ENCODE measurements around the gene TRIM52. TPM values are rescaled to one million over a fixed set of nuclear protein-coding genes. Genes with fewer than 3 reads are reported as not detected.

TRIM52 gene
- polyA plus RNA-seq, 1 experiment: 8.7 TPM

GRCh38 chr5:181236954-181237641 is 23.8 kb downstream of the TRIM52 start:
- H3K27ac ChIP-seq (ENCODE audit: low read depth, low read length): no peak overlapping the region
- H3K9me3 ChIP-seq (ENCODE audit: control insufficient read depth, insufficient read depth, low read length): no peaks in the 10 kb centered on the region
- TF ChIP-seq CTCF (IDR thresholded peaks at IDR 0.05; ENCODE audit: low read depth, low read length): no peak
- ChIA-PET POLR2A (no interaction called here), CTCF (interaction anchor here (0.6 kb wide), 1 partner anchor 1665 kb away, joined by 3 read pairs; no protein-coding TSS in a partner anchor)
- no peak overlapping the region for H3K4me3 ChIP-seq (ENCODE audit: low read depth, low read length)
- H3K27me3 ChIP-seq (ENCODE audit: control insufficient read depth, insufficient read depth, low read length): no peaks in the 10 kb centered on the region
- DNase-seq (ENCODE audit: low read depth, low spot score): no peak

GRCh38 chr5:181236471-181236870 is 24.5 kb downstream of the TRIM52 start:
- TF ChIP-seq CTCF (IDR thresholded peaks at IDR 0.05; ENCODE audit: low read depth, low read length): no peak
- H3K9me3 ChIP-seq (ENCODE audit: control insufficient read depth, insufficient read depth, low read length): no peaks in the 10 kb centered on the region
- no peak overlapping the region for H3K4me3 ChIP-seq (ENCODE audit: low read depth, low read length)
- DNase-seq (ENCODE audit: low read depth, low spot score): no peak
- no peaks in the 10 kb centered on the region for H3K27me3 ChIP-seq (ENCODE audit: control insufficient read depth, insufficient read depth, low read length)
- POLR2A ChIA-PET: no interaction called here
- no peak overlapping the region for H3K27ac ChIP-seq (ENCODE audit: low read depth, low read length)
- CTCF ChIA-PET: interaction anchor here (0.6 kb wide), 1 partner anchor 1664 kb away, joined by 3 read pairs; no protein-coding TSS in a partner anchor

- CTCF ChIA-PET: no interaction called here
- Histone ChIP-seq H3K27ac (ENCODE audit: low read depth, low read length) (peak overlapping the region; percentile 39), H3K4me3 (ENCODE audit: low read depth, low read length) (no peak overlapping the region), H3K27me3 (ENCODE audit: control insufficient read depth, insufficient read depth, low read length) (no peaks in the 10 kb centered on the region), H3K9me3 (ENCODE audit: control insufficient read depth, insufficient read depth, low read length) (no peaks in the 10 kb centered on the region)
- no peak for TF ChIP-seq CTCF (IDR thresholded peaks at IDR 0.05; ENCODE audit: low read depth, low read length)
- DNase-seq (ENCODE audit: low read depth, low spot score): no peak
- POLR2A ChIA-PET: interaction anchor here (0.7 to 2.8 kb wide), 4 partner anchors 8 to 29 kb away, joined by 3 to 15 read pairs (median 5); partner anchors contain the start of genes RACK1 and TRIM41
Measured at GRCh38 chr5:181235689-181236366, 25.1 kb downstream of the TRIM52 start.

GRCh38 chr5:181235323-181235688 is 25.6 kb downstream of the TRIM52 start:
- POLR2A ChIA-PET: interaction anchor here (0.7 to 2.8 kb wide), 4 partner anchors 9 to 28 kb away, joined by 3 to 15 read pairs (median 5); partner anchors contain the start of genes RACK1 and TRIM41

More at GRCh38 chr5:181235323-181235688, 25.6 kb downstream of the TRIM52 start:
- Histone ChIP-seq H3K4me3 (ENCODE audit: low read depth, low read length) (no peak overlapping the region), H3K27ac (ENCODE audit: low read depth, low read length) (peak overlapping the region; percentile 39), H3K9me3 (ENCODE audit: control insufficient read depth, insufficient read depth, low read length) (no peaks in the 10 kb centered on the region), H3K27me3 (ENCODE audit: control insufficient read depth, insufficient read depth, low read length) (no peaks in the 10 kb centered on the region)
- no peak for TF ChIP-seq CTCF (IDR thresholded peaks at IDR 0.05; ENCODE audit: low read depth, low read length)
- CTCF ChIA-PET: no interaction called here
- no peak for DNase-seq (ENCODE audit: low read depth, low spot score)
